HG03280 (cell line): Measurements from ENCODE around the gene LIN9.
"Not testable (repeated sequence)": the region's sequence is repeated elsewhere in the genome, so short reads cannot be mapped to it uniquely, and the experiment has no call there.

Experiments used
- ATAC-seq: cut with Tn5 transposase; IDR thresholded peaks from one replicate; pipeline ENCODE4 v1.9.1; 2021; ENCODE audit warnings: mild to moderate bottlenecking, moderate library complexity; ENCODE audit not compliant: unreplicated experiment

LIN9 gene

GRCh38 chr1:226216056-226216455, 92.9 kb downstream of the LIN9 start:
- no peak for ATAC-seq

- ATAC-seq, result no peak
Observed at GRCh38 chr1:226215239-226215638, 93.7 kb downstream of the LIN9 start.

GRCh38 chr1:226212545-226212944, 96.4 kb downstream of the LIN9 start:
- no peak for ATAC-seq

DNA sequence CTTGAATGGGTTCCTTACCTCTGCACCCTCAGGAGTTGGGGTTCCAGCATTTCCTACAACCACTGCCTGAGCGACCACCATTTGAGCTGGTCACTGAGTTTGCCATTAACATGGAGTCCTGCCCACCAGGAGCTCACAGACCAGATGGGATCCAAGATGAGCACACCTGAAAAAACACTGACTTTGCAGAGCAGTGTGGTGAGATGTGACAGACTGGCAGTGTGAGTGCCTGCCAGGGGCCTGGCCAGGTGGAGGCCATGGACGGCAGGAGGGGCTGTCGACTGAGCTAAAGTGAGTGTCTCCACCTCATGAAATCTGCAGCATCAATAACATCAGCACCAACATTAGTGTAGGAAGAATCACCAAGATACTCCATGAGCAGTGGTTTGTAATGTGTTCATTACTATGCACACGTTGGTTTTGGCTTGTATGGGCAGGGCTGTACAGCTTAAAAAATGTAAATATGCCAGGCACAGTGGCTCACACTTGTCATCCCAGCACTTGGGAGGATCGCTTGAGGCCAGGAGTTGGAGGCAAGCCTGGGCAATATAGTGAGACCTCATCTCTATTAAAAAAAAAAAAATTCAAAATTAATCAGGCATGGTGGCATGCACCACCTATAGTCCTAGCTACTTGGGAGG, 97.7 kb downstream of the LIN9 start:
- ATAC-seq, result no peak

DNA sequence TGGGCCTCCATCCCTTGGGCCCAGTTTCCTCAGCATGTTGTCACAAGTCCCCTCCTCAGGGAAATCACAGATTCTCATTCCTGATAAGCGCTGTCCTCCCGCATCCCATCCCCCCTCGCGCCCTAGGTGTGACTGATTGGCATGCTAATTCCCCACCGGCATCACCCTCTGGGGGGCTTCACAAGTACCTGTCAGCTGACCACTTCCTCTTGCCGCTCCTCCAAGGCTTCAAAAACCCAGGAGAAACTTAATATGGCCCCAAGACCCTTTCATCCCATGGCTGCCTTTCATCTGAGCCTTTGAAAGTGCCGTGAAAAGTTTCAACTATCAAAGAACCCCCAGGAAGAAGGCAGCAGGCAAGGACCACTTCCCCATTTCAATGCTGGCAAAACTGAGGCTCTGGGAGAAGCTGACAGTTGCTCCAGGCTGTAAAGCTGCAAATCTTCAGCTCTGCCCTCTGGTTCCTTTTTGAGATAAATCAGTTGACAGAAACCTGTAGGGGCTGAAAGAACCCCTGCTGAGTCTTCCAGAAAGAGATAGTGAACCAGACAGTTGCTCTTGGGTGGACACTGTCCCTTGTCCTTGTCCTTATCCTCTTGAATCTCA, 98.3 kb downstream of the LIN9 start:
- no peak for ATAC-seq

GRCh38 chr1:226209307-226210059, 99.5 kb downstream of the LIN9 start:
- no peak for ATAC-seq

GRCh38 chr1:226207048-226207447, 101.9 kb downstream of the LIN9 start:
- no peak for ATAC-seq

- no peak for ATAC-seq
Observed at GRCh38 chr1:226204198-226204597, 104.8 kb downstream of the LIN9 start.

DNA sequence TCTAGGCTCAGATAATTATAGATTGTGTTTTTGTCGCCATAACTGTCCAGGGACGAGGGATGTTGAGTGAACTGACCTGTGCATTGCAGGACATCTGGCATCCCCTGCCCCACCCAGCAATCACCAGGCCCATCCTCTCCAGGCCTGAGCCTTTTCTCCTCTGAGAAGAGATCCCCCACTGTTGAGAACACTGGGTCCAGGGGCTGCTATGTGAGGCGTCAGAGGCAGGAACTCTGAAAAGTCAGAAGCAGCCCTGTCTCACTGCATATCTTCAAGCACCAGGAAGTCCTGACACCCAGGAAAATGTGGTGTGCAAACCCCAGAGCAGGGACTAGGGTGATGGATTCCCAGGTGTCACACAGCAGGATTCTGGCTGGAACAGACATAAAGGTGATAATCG, 105.3 kb downstream of the LIN9 start:
- ATAC-seq, result no peak

DNA sequence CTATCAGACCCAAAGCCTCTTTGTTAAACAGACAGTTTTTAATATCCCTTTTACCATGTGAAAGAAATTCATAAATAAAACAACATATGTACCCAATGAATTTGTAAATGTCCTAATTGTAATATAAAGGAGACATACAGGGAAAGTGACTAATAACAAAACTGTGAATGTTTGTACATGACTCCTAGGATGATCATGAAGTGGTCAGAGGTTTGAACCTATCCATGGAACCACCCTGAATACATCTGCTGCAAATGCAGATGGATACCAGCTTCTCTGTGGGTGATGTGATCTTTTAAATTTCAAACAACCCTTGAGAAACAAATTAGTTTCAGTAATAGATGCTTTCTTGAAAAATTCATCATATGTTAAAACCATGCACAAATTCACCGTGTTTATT, 105.7 kb downstream of the LIN9 start:
- no peak for ATAC-seq

- not testable (repeated sequence) for ATAC-seq
Observed at GRCh38 chr1:226202666-226203065, 106.3 kb downstream of the LIN9 start.

DNA sequence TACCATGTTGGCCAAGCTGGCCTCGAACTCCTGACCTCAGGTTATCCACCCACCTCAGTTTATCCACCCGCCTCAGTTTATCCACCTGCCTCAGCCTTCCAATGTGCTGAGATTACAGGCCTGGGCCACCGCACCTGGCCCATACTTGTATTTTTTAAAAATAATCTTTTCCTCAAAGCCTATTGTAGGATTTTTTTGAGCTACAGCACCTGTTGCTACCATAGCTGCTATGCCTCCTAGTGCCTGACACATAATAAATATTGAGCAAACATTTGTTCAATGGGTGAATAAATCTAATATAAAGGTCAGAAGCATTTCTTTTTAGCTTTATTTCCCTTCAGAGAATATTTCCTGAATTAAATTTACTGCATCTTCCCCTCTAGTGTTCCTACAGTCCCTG, 106.7 kb downstream of the LIN9 start:
- no peak for ATAC-seq

- peak; percentile 63 for ATAC-seq
Observed at GRCh38 chr1:226201029-226201593, 107.9 kb downstream of the LIN9 start.

- no peak for ATAC-seq
Observed at GRCh38 chr1:226199971-226200370, 109.0 kb downstream of the LIN9 start.

GRCh38 chr1:226195144-226195543, 113.8 kb downstream of the LIN9 start:
- no peak for ATAC-seq

GRCh38 chr1:226187380-226187779, 121.6 kb downstream of the LIN9 start:
- no peak for ATAC-seq

GRCh38 chr1:226187019-226187322, 122.0 kb downstream of the LIN9 start:
- ATAC-seq, result no peak

GRCh38 chr1:226186124-226187018, 122.6 kb downstream of the LIN9 start, which contains the start of gene ACBD3:
Gene ACBD3 (minus strand): TSS chr1:226186741. CDS start chr1:226186675, 66 bp downstream.
- peak; percentile 97 for ATAC-seq

- ATAC-seq, result no peak
Observed at GRCh38 chr1:226185141-226186036, 123.6 kb downstream of the LIN9 start.
